NCI-H2171 (cell line): Measurements from ENCODE around the gene ENTREP1.
A peak's percentile ranks its signal among the peaks of the same experiment; 100 is the strongest.
"Not testable (repeated sequence)": the region's sequence is repeated elsewhere in the genome, so short reads cannot be mapped to it uniquely, and the experiment has no call there.

ENCODE experiments used
- DNase-seq: peaks from one replicate; lab custom pipeline; 2025; lab: John Stamatoyannopoulos, UW

Gene ENTREP1

GRCh38 chr9:69411931-69412740, 87.1 kb downstream of the ENTREP1 start:
- no peak for DNase-seq

GRCh38 chr9:69412741-69413150, 87.7 kb downstream of the ENTREP1 start:
- DNase-seq, result no peak

- no peak for DNase-seq
Measured at GRCh38 chr9:69420611-69421270, 95.7 kb downstream of the ENTREP1 start.

GRCh38 chr9:69421908-69422801, 97.1 kb downstream of the ENTREP1 start:
- DNase-seq, result peak; percentile 45

- DNase-seq, result peak; percentile 46
Measured at GRCh38 chr9:69425136-69425801, 100.3 kb downstream of the ENTREP1 start.

GRCh38 chr9:69427286-69427685, 102.3 kb downstream of the ENTREP1 start:
- DNase-seq, result no peak

GRCh38 chr9:69428017-69428785, 103.2 kb downstream of the ENTREP1 start:
- no peak for DNase-seq

GRCh38 chr9:69429281-69429680, 104.3 kb downstream of the ENTREP1 start:
- no peak for DNase-seq

GRCh38 chr9:69430206-69430605, 105.2 kb downstream of the ENTREP1 start:
- no peak for DNase-seq

GRCh38 chr9:69431203-69431602, 106.2 kb downstream of the ENTREP1 start:
- DNase-seq, result no peak

GRCh38 chr9:69431777-69432176, 106.8 kb downstream of the ENTREP1 start:
- no peak for DNase-seq

- no peak for DNase-seq
Measured at GRCh38 chr9:69432623-69433022, 107.6 kb downstream of the ENTREP1 start.

- DNase-seq, result no peak
Measured at GRCh38 chr9:69433392-69433791, 108.4 kb downstream of the ENTREP1 start.

- DNase-seq, result no peak
Measured at GRCh38 chr9:69433968-69434367, 109.0 kb downstream of the ENTREP1 start.

GRCh38 chr9:69439654-69440053, 114.6 kb downstream of the ENTREP1 start:
- not testable (repeated sequence) for DNase-seq

GRCh38 chr9:69440254-69440955, 115.4 kb downstream of the ENTREP1 start:
- DNase-seq, result not testable (repeated sequence)
